ENCODE data around the gene PNLIPRP2. TPM values are rescaled to one million over a fixed set of nuclear protein-coding genes. Genes with fewer than 3 reads are reported as not detected.

PNLIPRP2 gene
- total and polyA plus RNA-seq, 2 of the 8 experiments (the other 6 are each of a cell fraction or from before 2014, with no cell fraction given): 0.11 TPM; not detected in 1

DNA sequence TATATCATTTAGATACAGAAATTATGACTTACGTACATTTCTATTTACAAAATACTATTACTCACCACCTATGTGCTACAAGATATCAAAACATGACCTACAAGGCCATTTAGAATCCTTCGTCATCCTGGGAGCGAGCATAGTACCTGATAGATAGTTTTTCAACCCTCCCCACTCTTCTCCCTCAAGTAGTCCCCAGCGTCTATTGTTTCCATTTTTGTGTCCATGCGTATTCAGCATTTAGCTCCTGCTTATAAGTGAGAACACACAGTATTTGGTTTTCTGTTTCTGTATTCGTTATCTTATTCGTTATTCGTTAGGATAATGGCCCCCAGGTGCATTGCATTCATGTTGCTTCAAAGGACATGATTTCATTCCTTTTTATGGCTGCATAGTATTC, 28.1 kb downstream of the PNLIPRP2 start:
- POLR2A ChIA-PET (ENCODE audit: partially characterized antibody): no interaction called here
- H3K23ac ChIP-seq (ENCODE audit: insufficient read length): no peak overlapping the region
- no peak for TF ChIP-seq GABPA (IDR thresholded peaks at IDR 0.05; ENCODE audit: borderline replicate concordance, insufficient read depth, low read length)
- no peak for TF ChIP-seq EP300 (IDR thresholded peaks at IDR 0.05; ENCODE audit: borderline replicate concordance in 1 of 2, low read depth in 2 of 2, low read length in 2 of 2)
- no peak for TF ChIP-seq ATF3 (IDR thresholded peaks at IDR 0.05; ENCODE audit: insufficient read depth, low read depth, low read length)
- TF ChIP-seq TCF12 (IDR thresholded peaks at IDR 0.05; ENCODE audit: low read depth, low read length): no peak
- TF ChIP-seq, protein P1, sequence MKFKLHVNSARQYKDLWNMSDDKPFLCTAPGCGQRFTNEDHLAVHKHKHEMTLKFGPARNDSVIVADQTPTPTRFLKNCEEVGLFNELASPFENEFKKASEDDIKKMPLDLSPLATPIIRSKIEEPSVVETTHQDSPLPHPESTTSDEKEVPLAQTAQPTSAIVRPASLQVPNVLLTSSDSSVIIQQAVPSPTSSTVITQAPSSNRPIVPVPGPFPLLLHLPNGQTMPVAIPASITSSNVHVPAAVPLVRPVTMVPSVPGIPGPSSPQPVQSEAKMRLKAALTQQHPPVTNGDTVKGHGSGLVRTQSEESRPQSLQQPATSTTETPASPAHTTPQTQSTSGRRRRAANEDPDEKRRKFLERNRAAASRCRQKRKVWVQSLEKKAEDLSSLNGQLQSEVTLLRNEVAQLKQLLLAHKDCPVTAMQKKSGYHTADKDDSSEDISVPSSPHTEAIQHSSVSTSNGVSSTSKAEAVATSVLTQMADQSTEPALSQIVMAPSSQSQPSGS (IDR thresholded peaks at IDR 0.05; ENCODE audit: low read length): no peak
- no peak for TF ChIP-seq CBX5 (IDR thresholded peaks at IDR 0.05; ENCODE audit: low read depth, low read length)
- no peak for TF ChIP-seq POLR2A (IDR thresholded peaks at IDR 0.05; ENCODE audit: control extremely low read depth in 1 of 2, low read depth in 2 of 2, low read length in 2 of 2)
- TF ChIP-seq SUZ12 (IDR thresholded peaks at IDR 0.05; ENCODE audit: low read length): no peak
- no peak for TF ChIP-seq TEAD4 (IDR thresholded peaks at IDR 0.05; ENCODE audit: low read depth, low read length)
- no peak for TF ChIP-seq SIRT6 (IDR thresholded peaks at IDR 0.05; ENCODE audit: low read length)
- TF ChIP-seq CHD1 (IDR thresholded peaks at IDR 0.05; ENCODE audit: low read depth, low read length): no peak
- no peak for TF ChIP-seq GTF2F1 (IDR thresholded peaks at IDR 0.05; ENCODE audit: borderline replicate concordance, low read depth, low read length)
- TF ChIP-seq SIX5 (IDR thresholded peaks at IDR 0.05; ENCODE audit: low read depth, low read length): no peak

More for the DNA sequence above, 28.1 kb downstream of the PNLIPRP2 start:
- Histone ChIP-seq H3K18ac (ENCODE audit: extremely low read depth, low read length) (no peak overlapping the region), H3K56ac (replicated peaks; ENCODE audit: insufficient read length, low read depth, low read length) (no peak overlapping the region), H2BK12ac (ENCODE audit: low read depth, low read length) (no peak overlapping the region), H4K5ac (ENCODE audit: insufficient read length, low read depth, low read length) (no peak overlapping the region), H3K27ac (ENCODE audit: low read depth, low read length) (no peak overlapping the region), H2BK5ac (ENCODE audit: low read depth, low read length) (no peak overlapping the region), H3K23me2 (ENCODE audit: low read depth, low read length) (no peaks in the 10 kb centered on the region), H2BK20ac (ENCODE audit: low read length) (no peak overlapping the region), H3K9me3 (ENCODE audit: insufficient read depth in 2 of 2, low read depth in 1 of 2, low read length in 1 of 2) (no peaks in the 10 kb centered on the region), H4K91ac (replicated peaks; ENCODE audit: insufficient read length, low read length) (no peak overlapping the region), H2BK15ac (ENCODE audit: low read length) (no peak overlapping the region), H2AFZ (ENCODE audit: low read length) (no peak overlapping the region), H2BK120ac (replicated peaks; ENCODE audit: low read depth, low read length) (no peak overlapping the region), H3K27me3 (replicated peaks in 1 of 4; ENCODE audit: control insufficient read depth in 3 of 4, extremely low read depth in 1 of 4, insufficient read depth in 3 of 4, low read length in 3 of 4) (no peaks in the 10 kb centered on the region), H3K79me1 (ENCODE audit: low read depth, low read length) (no peaks in the 10 kb centered on the region), H3K4ac (replicated peaks; ENCODE audit: insufficient read length, low read depth, low read length) (no peak overlapping the region), H3K9ac (replicated peaks in 1 of 4; ENCODE audit: extremely low read depth in 1 of 4, low read depth in 3 of 4, low read length in 3 of 4) (no peak overlapping the region), H3K79me2 (ENCODE audit: control insufficient read depth in 1 of 2, insufficient read depth in 2 of 2, low read length in 2 of 2) (no peaks in the 10 kb centered on the region), H3K4me1 (replicated peaks in 1 of 4; ENCODE audit: control insufficient read depth in 3 of 4, insufficient read depth in 4 of 4, low read length in 3 of 4) (no peaks in the 10 kb centered on the region), H4K8ac (ENCODE audit: extremely low read depth, insufficient read depth, low read length) (no peak overlapping the region), H3K14ac (ENCODE audit: insufficient read length) (no peak overlapping the region), H3K36me3 (ENCODE audit: control insufficient read depth in 2 of 4, insufficient read depth in 4 of 4, low read length in 3 of 4) (no peaks in the 10 kb centered on the region), H3K4me3 (ENCODE audit: extremely low read depth in 1 of 4, insufficient read depth in 2 of 4, low read depth in 3 of 4, low read length in 4 of 4) (no peak overlapping the region), H3K4me2 (ENCODE audit: insufficient read depth in 1 of 2, low read depth in 2 of 2, low read length in 2 of 2) (no peak overlapping the region), H2AK5ac (ENCODE audit: low read depth, low read length) (no peak overlapping the region), H4K20me1 (replicated peaks in 1 of 2; ENCODE audit: control insufficient read depth in 1 of 2, insufficient read depth in 2 of 2, low read length in 2 of 2) (no peaks in the 10 kb centered on the region)
- DNase-seq (ENCODE audit: low read depth in 1 of 2, low spot score in 2 of 2): no peak
- WGBS, 2 experiments (ENCODE audit: extremely low coverage in 1 of 2, insufficient coverage in 1 of 2, insufficient read length in 1 of 2, insufficient replicate concordance in 2 of 2, low coverage in 1 of 2, low lambda C conversion rate in 2 of 2, missing lambda C conversion rate in 1 of 2): 80% methylated on average over 8 of the region's 8 CpGs; no CpG with 5 or more reads in 1 of the 2 experiments
- no peak for FAIRE-seq
- CTCF ChIA-PET (ENCODE audit: partially characterized antibody): interaction anchor here (0.7 to 7.6 kb wide), 3 partner anchors 8 to 146 kb away, joined by 3 to 66 read pairs (median 19); no protein-coding TSS in a partner anchor
